GM12878 (cell line): Measurements from ENCODE around the gene MGAT3.

ENCODE experiments used
- CEBPB ChIP-seq, 2 experiments: fragments of 150-350 bp in 1 of 2; IDR thresholded peaks; 2 replicates each; pipeline ENCODE4 v1.6.1; 2012 to 2014; ENCODE audit warnings: low read depth in 2 of 2, low read length in 2 of 2, borderline replicate concordance in 1 of 2, inconsistent platforms in 1 of 2
- CHD4 ChIP-seq: fragments of 200-600 bp; sonication (generic); IDR thresholded peaks from 2 replicates; pipeline ENCODE4 v1.6.1; 2016; ENCODE audit warnings: mild to moderate bottlenecking
- KDM1A ChIP-seq: fragments of 200-600 bp; sonication (generic); IDR thresholded peaks from 2 replicates; pipeline ENCODE4 v1.6.1; 2016; ENCODE audit warnings: borderline replicate concordance
- TCF3 ChIP-seq: IDR thresholded peaks from 2 replicates; pipeline ENCODE4 v1.6.1; 2012; ENCODE audit warnings: low read depth, mild to moderate bottlenecking, low read length, borderline replicate concordance; ENCODE audit not compliant: insufficient read depth
- TCF7 ChIP-seq: IDR thresholded peaks from 2 replicates; pipeline ENCODE4 v1.6.1; 2014; ENCODE audit warnings: antibody characterized with exemption, borderline replicate concordance
- TF ChIP-seq, protein P1 (sequence below), 3 experiments: IDR thresholded peaks in 2 of 3; conservative IDR thresholded peaks in 1 of 3; 2 replicates each; pipeline ENCODE4 v1.5.1; 2011; ENCODE audit warnings: low read depth in 3 of 3, low read length in 3 of 3, mild to moderate bottlenecking in 3 of 3, control low read depth in 2 of 3, moderate library complexity in 2 of 3, inconsistent platforms in 1 of 3, mixed read lengths in 1 of 3; ENCODE audit not compliant: control insufficient read depth in 2 of 3, insufficient read depth in 1 of 3; ENCODE audit errors: extremely low read depth in 1 of 3
- TF ChIP-seq, protein P2 (sequence below): IDR thresholded peaks from 2 replicates; pipeline ENCODE4 v1.6.1; 2012; ENCODE audit warnings: low read depth, low read length, improper control_type of control experiment

DNA sequence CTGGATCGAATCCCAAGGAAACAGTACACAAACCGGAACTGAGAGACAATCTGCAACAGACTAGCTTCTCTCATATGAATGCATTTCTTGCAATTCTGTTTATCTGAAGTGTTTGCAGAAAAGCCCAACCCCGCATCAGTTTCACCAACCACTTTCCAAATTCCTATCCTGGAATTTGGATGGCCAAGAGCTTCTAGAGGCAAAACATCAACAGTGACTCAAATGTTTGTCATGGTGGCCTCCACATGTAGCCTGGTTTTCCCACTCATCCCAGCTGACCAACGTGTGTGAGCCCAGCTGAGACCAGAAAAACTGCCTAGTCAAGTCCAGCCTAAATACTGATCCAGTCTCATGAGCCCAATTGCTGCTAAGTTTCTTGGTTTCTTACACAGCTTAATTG is 36.9 kb downstream of the MGAT3 start:
- TF ChIP-seq TCF7 (no peak), CEBPB (IDR thresholded peaks at IDR 0.05; ENCODE audit: borderline replicate concordance in 1 of 2, low read depth in 2 of 2, low read length in 2 of 2) (no peak), CHD4 (no peak), TCF3 (no peak), KDM1A (no peak)
- TF ChIP-seq, protein P1, sequence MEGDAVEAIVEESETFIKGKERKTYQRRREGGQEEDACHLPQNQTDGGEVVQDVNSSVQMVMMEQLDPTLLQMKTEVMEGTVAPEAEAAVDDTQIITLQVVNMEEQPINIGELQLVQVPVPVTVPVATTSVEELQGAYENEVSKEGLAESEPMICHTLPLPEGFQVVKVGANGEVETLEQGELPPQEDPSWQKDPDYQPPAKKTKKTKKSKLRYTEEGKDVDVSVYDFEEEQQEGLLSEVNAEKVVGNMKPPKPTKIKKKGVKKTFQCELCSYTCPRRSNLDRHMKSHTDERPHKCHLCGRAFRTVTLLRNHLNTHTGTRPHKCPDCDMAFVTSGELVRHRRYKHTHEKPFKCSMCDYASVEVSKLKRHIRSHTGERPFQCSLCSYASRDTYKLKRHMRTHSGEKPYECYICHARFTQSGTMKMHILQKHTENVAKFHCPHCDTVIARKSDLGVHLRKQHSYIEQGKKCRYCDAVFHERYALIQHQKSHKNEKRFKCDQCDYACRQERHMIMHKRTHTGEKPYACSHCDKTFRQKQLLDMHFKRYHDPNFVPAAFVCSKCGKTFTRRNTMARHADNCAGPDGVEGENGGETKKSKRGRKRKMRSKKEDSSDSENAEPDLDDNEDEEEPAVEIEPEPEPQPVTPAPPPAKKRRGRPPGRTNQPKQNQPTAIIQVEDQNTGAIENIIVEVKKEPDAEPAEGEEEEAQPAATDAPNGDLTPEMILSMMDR (IDR thresholded peaks at IDR 0.05 in 2 of 3, conservative IDR thresholded peaks at IDR 0.05 in 1 of 3; ENCODE audit: control insufficient read depth in 2 of 3, extremely low read depth in 1 of 3, insufficient read depth in 1 of 3, low read depth in 3 of 3, low read length in 3 of 3), result no peak
- TF ChIP-seq, protein P2, sequence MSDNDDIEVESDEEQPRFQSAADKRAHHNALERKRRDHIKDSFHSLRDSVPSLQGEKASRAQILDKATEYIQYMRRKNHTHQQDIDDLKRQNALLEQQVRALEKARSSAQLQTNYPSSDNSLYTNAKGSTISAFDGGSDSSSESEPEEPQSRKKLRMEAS, result no peak
